GM23338 (cell line): ENCODE results near the gene SH3RF3. TPM values are rescaled to one million over a fixed set of nuclear protein-coding genes. Genes with fewer than 3 reads are reported as not detected.

Experiments used
- ATAC-seq: fragments of 200-7000 bp; cut with Tn5 transposase; 3 replicates; pipeline ENCODE4 v1.9.1; 2020
- DNase-seq: peaks from one replicate; pipeline ENCODE4 v3.0.0-alpha.2; 2015; ENCODE audit warnings: low spot score
- H2AFZ ChIP-seq: fragments of 200-600 bp; sonication (generic); 2 replicates; pipeline ENCODE4 v1.8.0; 2016; ENCODE audit warnings: antibody characterized with exemption, mild to moderate bottlenecking, moderate library complexity
- H3F3A ChIP-seq: fragments of 200-600 bp; sonication (generic); replicated peaks from 2 replicates; pipeline ENCODE4 v1.8.0; 2017; ENCODE audit warnings: antibody characterized with exemption, mixed run types, low read depth
- H3K27ac ChIP-seq: fragments of 200-600 bp; sonication (generic); 2 replicates; pipeline ENCODE4 v1.6.1; 2016; ENCODE audit warnings: low read depth
- H3K27me3 ChIP-seq: fragments of 200-600 bp; sonication (generic); 2 replicates; pipeline ENCODE4 v1.8.0; 2016; ENCODE audit warnings: mild to moderate bottlenecking, mixed run types, moderate library complexity; ENCODE audit not compliant: insufficient read depth
- H3K36me3 ChIP-seq: fragments of 200-600 bp; sonication (generic); 2 replicates; pipeline ENCODE4 v1.8.0; 2016; ENCODE audit warnings: mild to moderate bottlenecking; ENCODE audit not compliant: insufficient read depth
- H3K4me1 ChIP-seq: fragments of 200-600 bp; sonication (generic); 2 replicates; pipeline ENCODE4 v1.8.0; 2016; ENCODE audit warnings: mild to moderate bottlenecking, moderate library complexity; ENCODE audit not compliant: insufficient read depth
- H3K4me2 ChIP-seq: fragments of 200-600 bp; sonication (generic); 2 replicates; pipeline ENCODE4 v1.7.1; 2017; ENCODE audit warnings: mixed run types
- H3K4me3 ChIP-seq: fragments of 200-600 bp; sonication (generic); 2 replicates; pipeline ENCODE4 v1.6.1; 2016; ENCODE audit warnings: mixed run types
- H3K79me2 ChIP-seq: fragments of 200-600 bp; sonication (generic); replicated peaks from 2 replicates; pipeline ENCODE4 v1.8.0; 2017; ENCODE audit warnings: mild to moderate bottlenecking; ENCODE audit not compliant: insufficient read depth
- H3K9me2 ChIP-seq: fragments of 200-600 bp; sonication (generic); 2 replicates; pipeline ENCODE4 v1.8.0; 2017; ENCODE audit not compliant: insufficient read depth
- H4K20me1 ChIP-seq: fragments of 200-600 bp; sonication (generic); replicated peaks from 2 replicates; pipeline ENCODE4 v1.8.0; 2017; ENCODE audit warnings: mild to moderate bottlenecking; ENCODE audit not compliant: insufficient read depth
- H3K27ac Mint-ChIP-seq: 2 replicates; pipeline ENCODE4 v1.8.0; 2020; ENCODE audit warnings: inconsistent platforms, mild to moderate bottlenecking, moderate library complexity, mixed read lengths
- H3K27me3 Mint-ChIP-seq: 3 replicates; pipeline ENCODE4 v1.8.0; 2022; ENCODE audit warnings: low read depth, mild to moderate bottlenecking, moderate library complexity, mixed read lengths, inconsistent platforms; ENCODE audit not compliant: insufficient read depth, poor library complexity
- H3K36me3 Mint-ChIP-seq: 3 replicates; pipeline ENCODE4 v1.8.0; 2021; ENCODE audit warnings: low read depth, mild to moderate bottlenecking, inconsistent platforms, moderate library complexity, mixed read lengths
- H3K4me1 Mint-ChIP-seq: 3 replicates; pipeline ENCODE4 v1.8.0; 2020; ENCODE audit warnings: mild to moderate bottlenecking, inconsistent platforms, mixed read lengths
- H3K4me3 Mint-ChIP-seq: 3 replicates; pipeline ENCODE4 v1.8.0; 2021; ENCODE audit warnings: moderate library complexity, mild to moderate bottlenecking, inconsistent platforms, mixed read lengths
- H3K9me3 Mint-ChIP-seq: 3 replicates; pipeline ENCODE4 v1.8.0; 2020; ENCODE audit warnings: moderate library complexity, mild to moderate bottlenecking, inconsistent platforms, mixed read lengths
- EZH2phosphoT487 ChIP-seq: fragments of 200-600 bp; sonication (generic); IDR thresholded peaks from one replicate; pipeline ENCODE4 v1.8.1; 2018; ENCODE audit warnings: antibody characterized with exemption; ENCODE audit not compliant: unreplicated experiment
- NANOG ChIP-seq: IDR thresholded peaks from 2 replicates; pipeline ENCODE4 v1.6.1; 2016; ENCODE audit warnings: antibody characterized with exemption, borderline replicate concordance
- STAT1 ChIP-seq: IDR thresholded peaks from one replicate; pipeline ENCODE4 v1.6.1; 2016; ENCODE audit warnings: antibody characterized with exemption; ENCODE audit not compliant: unreplicated experiment
- ZNF114 ChIP-seq: fragments of 250-450 bp; sonication (Bioruptor Pico); IDR thresholded peaks from 2 replicates; pipeline ENCODE4 v1.5.0; 2020; ENCODE audit warnings: mild to moderate bottlenecking, moderate library complexity
- ZNF331 ChIP-seq: fragments of 250-450 bp; sonication (Bioruptor Pico); IDR thresholded peaks from 2 replicates; pipeline ENCODE4 v1.5.0; 2020; ENCODE audit warnings: low read depth, mild to moderate bottlenecking, moderate library complexity
- polyA plus RNA-seq: library from polyadenylated mRNA; unstranded; fragments of >200 nt; fragmentation: Nextera tagmentation; extraction: Ambion mirVana; gene quantifications from 2 replicates; pipeline ENCODE4 v1.2.1, GENCODE V29; 2016
- total RNA-seq: library from RNA; depleted of rRNA; stranded (reverse); fragments of >200 nt; shearing (Covaris generic); gene quantifications from 2 replicates; pipeline ENCODE4 v1.2.3, GENCODE V29; 2014
- TF ChIP-seq, protein P1 (sequence below): IDR thresholded peaks from 2 replicates; pipeline ENCODE4 v1.6.1; 2016; ENCODE audit warnings: antibody characterized with exemption
- TF ChIP-seq, protein P2 (sequence below), 2 experiments: fragments of 200-600 bp in 1 of 2; sonication (generic) in 1 of 2; conservative IDR thresholded peaks; 2 replicates each; pipeline versions ENCODE4 v1.5.1 to v1.6.1; 2016 to 2017; ENCODE audit warnings: antibody characterized with exemption in 2 of 2, low read depth in 2 of 2, mild to moderate bottlenecking in 2 of 2, moderate library complexity in 1 of 2
- TF ChIP-seq, protein P3 (sequence below): fragments of 250-450 bp; sonication (Bioruptor Pico); IDR thresholded peaks from 2 replicates; pipeline ENCODE4 v1.5.0; 2020; ENCODE audit warnings: mild to moderate bottlenecking, moderate library complexity

The SH3RF3 gene
- total and polyA plus RNA-seq, 2 experiments from 2014 or later = 0.11 to 0.63 TPM

DNA sequence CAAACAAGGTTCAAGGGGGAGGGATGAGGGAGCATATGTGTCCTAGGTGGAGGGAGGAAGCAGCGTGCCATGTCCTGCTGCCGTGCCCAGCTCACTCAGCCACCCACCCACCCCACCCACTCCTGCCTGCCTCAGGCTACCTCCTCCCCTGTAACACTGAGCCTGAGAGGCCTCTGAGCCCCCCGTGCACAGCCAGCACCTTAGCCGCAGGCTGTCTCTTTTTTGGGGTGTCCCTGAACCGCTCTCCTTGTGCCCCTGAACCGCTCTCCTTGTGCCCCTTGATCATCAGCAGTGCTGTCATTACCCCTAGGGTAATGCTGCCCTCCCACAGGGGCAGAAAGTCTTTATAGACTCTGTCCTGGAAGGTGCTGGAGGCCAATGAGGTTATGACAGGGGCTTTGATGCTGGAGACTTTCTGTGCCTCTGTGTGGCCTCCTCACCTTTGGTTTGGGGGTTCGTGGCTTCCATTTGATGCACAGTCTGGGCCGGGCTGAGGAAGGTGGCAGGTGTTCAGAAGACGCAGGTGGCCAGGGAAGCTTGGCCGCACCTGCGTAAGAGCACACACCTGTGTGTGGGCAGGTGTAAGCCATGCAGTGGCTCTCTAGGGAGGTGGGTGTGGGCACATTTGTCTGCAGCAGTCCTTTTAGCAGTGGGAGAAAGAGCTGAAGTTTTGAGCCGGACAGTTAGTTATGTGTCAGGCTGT lies 344.8 kb downstream of the SH3RF3 start (continued):
- TF ChIP-seq ZNF114 (CRISPR knock-in tag) (no peak), ZNF331 (CRISPR knock-in tag) (no peak), NANOG (no peak)
- TF ChIP-seq, protein P1, sequence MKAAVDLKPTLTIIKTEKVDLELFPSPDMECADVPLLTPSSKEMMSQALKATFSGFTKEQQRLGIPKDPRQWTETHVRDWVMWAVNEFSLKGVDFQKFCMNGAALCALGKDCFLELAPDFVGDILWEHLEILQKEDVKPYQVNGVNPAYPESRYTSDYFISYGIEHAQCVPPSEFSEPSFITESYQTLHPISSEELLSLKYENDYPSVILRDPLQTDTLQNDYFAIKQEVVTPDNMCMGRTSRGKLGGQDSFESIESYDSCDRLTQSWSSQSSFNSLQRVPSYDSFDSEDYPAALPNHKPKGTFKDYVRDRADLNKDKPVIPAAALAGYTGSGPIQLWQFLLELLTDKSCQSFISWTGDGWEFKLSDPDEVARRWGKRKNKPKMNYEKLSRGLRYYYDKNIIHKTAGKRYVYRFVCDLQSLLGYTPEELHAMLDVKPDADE = no peak
- TF ChIP-seq, protein P2, sequence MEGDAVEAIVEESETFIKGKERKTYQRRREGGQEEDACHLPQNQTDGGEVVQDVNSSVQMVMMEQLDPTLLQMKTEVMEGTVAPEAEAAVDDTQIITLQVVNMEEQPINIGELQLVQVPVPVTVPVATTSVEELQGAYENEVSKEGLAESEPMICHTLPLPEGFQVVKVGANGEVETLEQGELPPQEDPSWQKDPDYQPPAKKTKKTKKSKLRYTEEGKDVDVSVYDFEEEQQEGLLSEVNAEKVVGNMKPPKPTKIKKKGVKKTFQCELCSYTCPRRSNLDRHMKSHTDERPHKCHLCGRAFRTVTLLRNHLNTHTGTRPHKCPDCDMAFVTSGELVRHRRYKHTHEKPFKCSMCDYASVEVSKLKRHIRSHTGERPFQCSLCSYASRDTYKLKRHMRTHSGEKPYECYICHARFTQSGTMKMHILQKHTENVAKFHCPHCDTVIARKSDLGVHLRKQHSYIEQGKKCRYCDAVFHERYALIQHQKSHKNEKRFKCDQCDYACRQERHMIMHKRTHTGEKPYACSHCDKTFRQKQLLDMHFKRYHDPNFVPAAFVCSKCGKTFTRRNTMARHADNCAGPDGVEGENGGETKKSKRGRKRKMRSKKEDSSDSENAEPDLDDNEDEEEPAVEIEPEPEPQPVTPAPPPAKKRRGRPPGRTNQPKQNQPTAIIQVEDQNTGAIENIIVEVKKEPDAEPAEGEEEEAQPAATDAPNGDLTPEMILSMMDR (conservative IDR thresholded peaks at IDR 0.05; ENCODE audit: low read depth in 2 of 2) = no peak

DNA sequence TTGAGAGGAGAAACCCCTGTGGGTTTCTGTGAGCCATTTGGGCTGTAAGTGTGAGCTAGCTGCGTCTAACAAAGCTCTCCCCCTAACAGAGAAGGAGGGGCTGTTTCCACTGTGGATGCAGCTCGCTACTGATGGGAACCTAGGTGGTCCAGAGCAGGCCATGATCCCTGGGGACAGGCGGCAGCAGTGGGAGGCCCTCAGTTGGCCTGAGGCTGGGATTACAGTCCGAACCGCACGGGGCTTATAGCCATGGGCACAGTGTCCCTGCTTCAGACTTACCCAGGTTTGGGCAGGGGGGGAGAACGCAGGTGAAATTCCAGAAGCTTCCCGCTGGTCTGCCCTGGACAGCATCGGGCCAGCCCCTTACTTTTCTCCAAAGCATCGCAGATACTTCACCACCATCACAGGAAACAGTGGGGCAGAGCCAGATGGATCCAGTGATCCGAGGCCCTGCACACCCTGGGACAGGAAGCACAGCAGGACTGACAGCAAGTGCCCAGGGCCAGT lies 345.4 kb downstream of the SH3RF3 start:
- no peak overlapping the region for H3K4me2 ChIP-seq
- no peaks in the 10 kb centered on the region for H3K79me2 ChIP-seq
- Mint-ChIP-seq H3K4me3 (no peak overlapping the region), H3K27me3 (peaks cover 14% of the 10 kb centered on the region), H3K27ac (no peak overlapping the region), H3K36me3 (no peaks in the 10 kb centered on the region), H3K4me1 (peaks cover 11% of the 10 kb centered on the region), H3K9me3 (no peaks in the 10 kb centered on the region)
- H3K9me2 ChIP-seq = peaks cover 6% of the 10 kb centered on the region; the same call in 1 of the 2 replicates
- H3K27me3 ChIP-seq = no peaks in the 10 kb centered on the region
- ATAC-seq (no peak), DNase-seq (no peak)
- H3K4me1 ChIP-seq = 0 out of 2 replicates have a peak, but pooled peaks cover 5% of the 10 kb centered on the region
- no peak overlapping the region for H3K27ac ChIP-seq
- H3K4me3 ChIP-seq = no peak overlapping the region
- no peak overlapping the region for H2AFZ ChIP-seq
- no peaks in the 10 kb centered on the region for H4K20me1 ChIP-seq
- H3F3A ChIP-seq = no peaks in the 10 kb centered on the region
- no peaks in the 10 kb centered on the region for H3K36me3 ChIP-seq
- TF ChIP-seq EZH2phosphoT487 = no peak
- no peak for TF ChIP-seq STAT1
- TF ChIP-seq, protein P2 (conservative IDR thresholded peaks at IDR 0.05; ENCODE audit: low read depth in 2 of 2) = no peak
- TF ChIP-seq, protein P3, sequence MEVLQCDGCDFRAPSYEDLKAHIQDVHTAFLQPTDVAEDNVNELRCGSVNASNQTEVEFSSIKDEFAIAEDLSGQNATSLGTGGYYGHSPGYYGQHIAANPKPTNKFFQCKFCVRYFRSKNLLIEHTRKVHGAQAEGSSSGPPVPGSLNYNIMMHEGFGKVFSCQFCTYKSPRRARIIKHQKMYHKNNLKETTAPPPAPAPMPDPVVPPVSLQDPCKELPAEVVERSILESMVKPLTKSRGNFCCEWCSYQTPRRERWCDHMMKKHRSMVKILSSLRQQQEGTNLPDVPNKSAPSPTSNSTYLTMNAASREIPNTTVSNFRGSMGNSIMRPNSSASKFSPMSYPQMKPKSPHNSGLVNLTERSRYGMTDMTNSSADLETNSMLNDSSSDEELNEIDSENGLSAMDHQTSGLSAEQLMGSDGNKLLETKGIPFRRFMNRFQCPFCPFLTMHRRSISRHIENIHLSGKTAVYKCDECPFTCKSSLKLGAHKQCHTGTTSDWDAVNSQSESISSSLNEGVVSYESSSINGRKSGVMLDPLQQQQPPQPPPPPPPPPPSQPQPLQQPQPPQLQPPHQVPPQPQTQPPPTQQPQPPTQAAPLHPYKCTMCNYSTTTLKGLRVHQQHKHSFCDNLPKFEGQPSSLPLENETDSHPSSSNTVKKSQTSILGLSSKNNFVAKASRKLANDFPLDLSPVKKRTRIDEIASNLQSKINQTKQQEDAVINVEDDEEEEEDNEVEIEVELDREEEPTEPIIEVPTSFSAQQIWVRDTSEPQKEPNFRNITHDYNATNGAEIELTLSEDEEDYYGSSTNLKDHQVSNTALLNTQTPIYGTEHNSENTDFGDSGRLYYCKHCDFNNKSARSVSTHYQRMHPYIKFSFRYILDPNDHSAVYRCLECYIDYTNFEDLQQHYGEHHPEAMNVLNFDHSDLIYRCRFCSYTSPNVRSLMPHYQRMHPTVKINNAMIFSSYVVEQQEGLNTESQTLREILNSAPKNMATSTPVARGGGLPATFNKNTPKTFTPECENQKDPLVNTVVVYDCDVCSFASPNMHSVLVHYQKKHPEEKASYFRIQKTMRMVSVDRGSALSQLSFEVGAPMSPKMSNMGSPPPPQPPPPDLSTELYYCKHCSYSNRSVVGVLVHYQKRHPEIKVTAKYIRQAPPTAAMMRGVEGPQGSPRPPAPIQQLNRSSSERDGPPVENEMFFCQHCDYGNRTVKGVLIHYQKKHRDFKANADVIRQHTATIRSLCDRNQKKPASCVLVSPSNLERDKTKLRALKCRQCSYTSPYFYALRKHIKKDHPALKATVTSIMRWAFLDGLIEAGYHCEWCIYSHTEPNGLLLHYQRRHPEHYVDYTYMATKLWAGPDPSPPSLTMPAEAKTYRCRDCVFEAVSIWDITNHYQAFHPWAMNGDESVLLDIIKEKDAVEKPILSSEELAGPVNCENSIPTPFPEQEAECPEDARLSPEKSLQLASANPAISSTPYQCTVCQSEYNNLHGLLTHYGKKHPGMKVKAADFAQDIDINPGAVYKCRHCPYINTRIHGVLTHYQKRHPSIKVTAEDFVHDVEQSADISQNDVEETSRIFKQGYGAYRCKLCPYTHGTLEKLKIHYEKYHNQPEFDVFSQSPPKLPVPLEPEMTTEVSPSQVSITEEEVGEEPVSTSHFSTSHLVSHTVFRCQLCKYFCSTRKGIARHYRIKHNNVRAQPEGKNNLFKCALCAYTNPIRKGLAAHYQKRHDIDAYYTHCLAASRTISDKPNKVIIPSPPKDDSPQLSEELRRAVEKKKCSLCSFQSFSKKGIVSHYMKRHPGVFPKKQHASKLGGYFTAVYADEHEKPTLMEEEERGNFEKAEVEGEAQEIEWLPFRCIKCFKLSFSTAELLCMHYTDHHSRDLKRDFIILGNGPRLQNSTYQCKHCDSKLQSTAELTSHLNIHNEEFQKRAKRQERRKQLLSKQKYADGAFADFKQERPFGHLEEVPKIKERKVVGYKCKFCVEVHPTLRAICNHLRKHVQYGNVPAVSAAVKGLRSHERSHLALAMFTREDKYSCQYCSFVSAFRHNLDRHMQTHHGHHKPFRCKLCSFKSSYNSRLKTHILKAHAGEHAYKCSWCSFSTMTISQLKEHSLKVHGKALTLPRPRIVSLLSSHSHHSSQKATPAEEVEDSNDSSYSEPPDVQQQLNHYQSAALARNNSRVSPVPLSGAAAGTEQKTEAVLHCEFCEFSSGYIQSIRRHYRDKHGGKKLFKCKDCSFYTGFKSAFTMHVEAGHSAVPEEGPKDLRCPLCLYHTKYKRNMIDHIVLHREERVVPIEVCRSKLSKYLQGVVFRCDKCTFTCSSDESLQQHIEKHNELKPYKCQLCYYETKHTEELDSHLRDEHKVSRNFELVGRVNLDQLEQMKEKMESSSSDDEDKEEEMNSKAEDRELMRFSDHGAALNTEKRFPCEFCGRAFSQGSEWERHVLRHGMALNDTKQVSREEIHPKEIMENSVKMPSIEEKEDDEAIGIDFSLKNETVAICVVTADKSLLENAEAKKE = no peak
- no peak for TF ChIP-seq ZNF114 (CRISPR knock-in tag)
